GM23248 (cell line): ENCODE measurements around the gene DYRK1A. TPM values are rescaled to one million over a fixed set of nuclear protein-coding genes. Genes with fewer than 3 reads are reported as not detected.

Source experiments
- DNase-seq: peaks from one replicate; pipeline ENCODE4 v3.0.0-alpha.2; 2015
- H2AFZ ChIP-seq: fragments of 200-600 bp; sonication (generic); 2 replicates; pipeline ENCODE4 v1.6.1; 2016; ENCODE audit warnings: antibody characterized with exemption
- H3F3A ChIP-seq: fragments of 200-600 bp; sonication (generic); 2 replicates; pipeline ENCODE4 v1.6.1; 2016; ENCODE audit warnings: mild to moderate bottlenecking, antibody characterized with exemption, mixed run types; ENCODE audit not compliant: insufficient read depth
- H3K27ac ChIP-seq: fragments of 200-600 bp; sonication (generic); 2 replicates; pipeline ENCODE4 v1.5.1; 2016; ENCODE audit warnings: mild to moderate bottlenecking
- H3K27me3 ChIP-seq: fragments of 200-600 bp; sonication (generic); replicated peaks from 2 replicates; pipeline ENCODE4 v1.6.1; 2016; ENCODE audit warnings: mild to moderate bottlenecking; ENCODE audit not compliant: insufficient read depth
- H3K36me3 ChIP-seq: fragments of 200-600 bp; sonication (generic); 2 replicates; pipeline ENCODE4 v1.6.1; 2016; ENCODE audit warnings: low read depth, mild to moderate bottlenecking
- H3K4me1 ChIP-seq: fragments of 200-600 bp; sonication (generic); 2 replicates; pipeline ENCODE4 v1.6.1; 2016; ENCODE audit warnings: mild to moderate bottlenecking; ENCODE audit not compliant: insufficient read depth
- H3K4me2 ChIP-seq: fragments of 200-600 bp; sonication (generic); one replicate; pipeline ENCODE4 v1.6.1; 2016; ENCODE audit warnings: mild to moderate bottlenecking; ENCODE audit not compliant: unreplicated experiment
- H3K4me3 ChIP-seq: fragments of 200-600 bp; sonication (generic); 2 replicates; pipeline ENCODE4 v1.5.1; 2016; ENCODE audit warnings: mild to moderate bottlenecking
- H3K79me2 ChIP-seq: fragments of 200-600 bp; sonication (generic); 2 replicates; pipeline ENCODE4 v1.6.1; 2016; ENCODE audit warnings: mild to moderate bottlenecking; ENCODE audit not compliant: insufficient read depth
- H3K9ac ChIP-seq: fragments of 200-600 bp; sonication (generic); 2 replicates; pipeline ENCODE4 v1.6.1; 2016; ENCODE audit warnings: mild to moderate bottlenecking
- H3K9me2 ChIP-seq: fragments of 200-600 bp; sonication (generic); 2 replicates; pipeline ENCODE4 v1.6.1; 2016; ENCODE audit warnings: mixed run types, mild to moderate bottlenecking, moderate library complexity; ENCODE audit not compliant: insufficient read depth
- H3K9me3 ChIP-seq: fragments of 200-600 bp; sonication (generic); one replicate; pipeline ENCODE4 v1.6.1; 2017; ENCODE audit warnings: low read depth
- H4K20me1 ChIP-seq: fragments of 200-600 bp; sonication (generic); 2 replicates; pipeline ENCODE4 v1.6.0; 2016; ENCODE audit not compliant: insufficient read depth
- EZH2 ChIP-seq: fragments of 200-600 bp; sonication (generic); IDR thresholded peaks from 2 replicates; pipeline ENCODE4 v1.6.1; 2018; ENCODE audit warnings: antibody characterized with exemption, mild to moderate bottlenecking; ENCODE audit not compliant: insufficient read depth, poor library complexity, severe bottlenecking
- EZH2phosphoT487 ChIP-seq: fragments of 200-600 bp; sonication (generic); IDR thresholded peaks from 2 replicates; pipeline ENCODE4 v1.6.1; 2018; ENCODE audit warnings: antibody characterized with exemption, moderate library complexity, mild to moderate bottlenecking, low read depth; ENCODE audit not compliant: insufficient read depth
- WGBS, 2 experiments: methylation state at CpG; one replicate each; pipeline ENCODE4 v1.1.6; 2015 to 2017; ENCODE audit warnings: low lambda C conversion rate in 2 of 2, low coverage in 1 of 2; ENCODE audit errors: missing lambda C conversion rate in 2 of 2; 5-methylcytosine and 5-hydroxymethylcytosine counted together
- in situ Hi-C: fragments of 300-500 bp; cut with MboI; formaldehyde crosslinking; loops from 2 replicates; pipeline ENCODE4 v1.15.0; 2020
- polyA plus RNA-seq: library from polyadenylated mRNA; unstranded; fragments of >200 nt; fragmentation: Nextera tagmentation; extraction: Ambion mirVana; gene quantifications from 2 replicates; pipeline ENCODE4 v1.2.1, GENCODE V29; 2016
- total RNA-seq: library from RNA; depleted of rRNA; stranded (reverse); fragments of >200 nt; shearing (Covaris generic); gene quantifications from 2 replicates; pipeline ENCODE4 v1.2.3, GENCODE V29; 2014

The DYRK1A gene
- total and polyA plus RNA-seq, 2 experiments from 2014 or later = 2.5 to 41.3 TPM

- Histone ChIP-seq H3K4me1 (peaks cover 3% of the 10 kb centered on the region), H3K27me3 (no peaks in the 10 kb centered on the region), H3K4me3 (no peak overlapping the region), H3K9me2 (no peaks in the 10 kb centered on the region), H4K20me1 (no peaks in the 10 kb centered on the region), H2AFZ (no peak overlapping the region), H3K9ac (no peak overlapping the region), H3K27ac (no peak overlapping the region), H3K36me3 (no peaks in the 10 kb centered on the region), H3F3A (peaks cover 2% of the 10 kb centered on the region), H3K4me2 (no peak overlapping the region), H3K9me3 (peaks cover 5% of the 10 kb centered on the region), H3K79me2 (no peaks in the 10 kb centered on the region)
- TF ChIP-seq EZH2phosphoT487 (no peak), EZH2 (no peak)
- in situ Hi-C loops = no loop called here
- 95 to 99% methylated on average over 2 of the region's 2 CpGs for WGBS, 2 experiments
- DNase-seq = no peak
Measured at GRCh38 chr21:37346841-37347430, 19.6 kb upstream of the DYRK1A start.

GRCh38 chr21:37348664-37349063 is 17.9 kb upstream of the DYRK1A start:
- Histone ChIP-seq H3K9ac (no peak overlapping the region), H3K27me3 (no peaks in the 10 kb centered on the region), H3K36me3 (no peaks in the 10 kb centered on the region), H3K79me2 (no peaks in the 10 kb centered on the region), H3K4me3 (no peak overlapping the region), H3K4me1 (no peaks in the 10 kb centered on the region), H3K9me2 (no peaks in the 10 kb centered on the region), H3F3A (no peaks in the 10 kb centered on the region), H4K20me1 (no peaks in the 10 kb centered on the region), H3K9me3 (peaks cover 5% of the 10 kb centered on the region), H2AFZ (no peak overlapping the region), H3K27ac (no peak overlapping the region), H3K4me2 (no peak overlapping the region)
- 23 to 35% methylated on average over 2 of the region's 2 CpGs for WGBS, 2 experiments
- in situ Hi-C loops = no loop called here
- TF ChIP-seq EZH2phosphoT487 = no peak
- DNase-seq = peak; percentile 44

GRCh38 chr21:37350472-37350871 is 16.1 kb upstream of the DYRK1A start:
- TF ChIP-seq EZH2phosphoT487 (no peak), EZH2 (no peak)
- no peaks in the 10 kb centered on the region for H4K20me1 ChIP-seq
- no peaks in the 10 kb centered on the region for H3F3A ChIP-seq
- no peak overlapping the region for H3K27ac ChIP-seq
- H3K36me3 ChIP-seq = no peaks in the 10 kb centered on the region
- H3K9me3 ChIP-seq = peaks cover 5% of the 10 kb centered on the region
- no peak for DNase-seq
- in situ Hi-C loops = no loop called here
- H3K4me3 ChIP-seq = no peak overlapping the region
- no peaks in the 10 kb centered on the region for H3K4me1 ChIP-seq
- H3K4me2 ChIP-seq = no peak overlapping the region
- no peaks in the 10 kb centered on the region for H3K27me3 ChIP-seq
- H3K79me2 ChIP-seq = no peaks in the 10 kb centered on the region
- no peaks in the 10 kb centered on the region for H3K9me2 ChIP-seq
- no peak overlapping the region for H3K9ac ChIP-seq
- no peak overlapping the region for H2AFZ ChIP-seq

GRCh38 chr21:37356706-37357105 is 9.9 kb upstream of the DYRK1A start:
- Histone ChIP-seq H2AFZ (no peak overlapping the region), H3K9me2 (no peaks in the 10 kb centered on the region), H3K27ac (no peak overlapping the region), H4K20me1 (no peaks in the 10 kb centered on the region), H3K9me3 (no peaks in the 10 kb centered on the region), H3F3A (no peaks in the 10 kb centered on the region), H3K36me3 (no peaks in the 10 kb centered on the region), H3K79me2 (no peaks in the 10 kb centered on the region), H3K9ac (no peak overlapping the region), H3K4me1 (no peaks in the 10 kb centered on the region), H3K4me3 (no peak overlapping the region), H3K4me2 (no peak overlapping the region), H3K27me3 (no peaks in the 10 kb centered on the region)
- no peak for DNase-seq
- TF ChIP-seq EZH2phosphoT487 (no peak), EZH2 (no peak)
- in situ Hi-C loops = no loop called here
- 78% methylated on average over 5 of the region's 5 CpGs for WGBS, 2 experiments

GRCh38 chr21:37357691-37358090 is 8.9 kb upstream of the DYRK1A start:
- Histone ChIP-seq H3K9me3 (no peaks in the 10 kb centered on the region), H3K27me3 (no peaks in the 10 kb centered on the region), H4K20me1 (no peaks in the 10 kb centered on the region), H3K9me2 (no peaks in the 10 kb centered on the region), H3K79me2 (no peaks in the 10 kb centered on the region), H3K4me3 (no peak overlapping the region), H3K36me3 (no peaks in the 10 kb centered on the region), H3K4me2 (no peak overlapping the region), H3K4me1 (no peaks in the 10 kb centered on the region), H3K27ac (no peak overlapping the region), H3K9ac (no peak overlapping the region), H2AFZ (0 out of 2 replicates have a peak overlapping the region, but pooled peaks have one; percentile 62), H3F3A (no peaks in the 10 kb centered on the region)
- in situ Hi-C loops = no loop called here
- no peak for TF ChIP-seq EZH2phosphoT487
- TF ChIP-seq EZH2 = no peak
- no peak for DNase-seq
- 70 to 71% methylated on average over 4 of the region's 4 CpGs for WGBS, 2 experiments
